HG02759 (cell line): ENCODE measurements around the gene SSR3.

Experiments
- ATAC-seq: cut with Tn5 transposase; IDR thresholded peaks from one replicate; pipeline ENCODE4 v1.9.1; 2021; ENCODE audit warnings: mild to moderate bottlenecking, moderate library complexity; ENCODE audit not compliant: unreplicated experiment

SSR3 gene

GRCh38 chr3:156539051-156539450, 15.9 kb downstream of the SSR3 start:
- no peak for ATAC-seq

GRCh38 chr3:156536524-156537316, 18.2 kb downstream of the SSR3 start:
- ATAC-seq = no peak

GRCh38 chr3:156535798-156536197, 19.1 kb downstream of the SSR3 start:
- no peak for ATAC-seq

GRCh38 chr3:156535162-156535627, 19.7 kb downstream of the SSR3 start:
- ATAC-seq = no peak

GRCh38 chr3:156533205-156533604, 21.7 kb downstream of the SSR3 start:
- ATAC-seq = no peak

- ATAC-seq = no peak
Observed at GRCh38 chr3:156532730-156533129, 22.2 kb downstream of the SSR3 start.

- ATAC-seq = no peak
Observed at GRCh38 chr3:156530980-156531379, 23.9 kb downstream of the SSR3 start.

GRCh38 chr3:156527060-156527459, 27.9 kb downstream of the SSR3 start:
- no peak for ATAC-seq

GRCh38 chr3:156525808-156526207, 29.1 kb downstream of the SSR3 start:
- no peak for ATAC-seq

GRCh38 chr3:156522673-156523072, 32.2 kb downstream of the SSR3 start:
- ATAC-seq = no peak

- peak; percentile 83 for ATAC-seq
Observed at GRCh38 chr3:156519758-156520162, 35.2 kb downstream of the SSR3 start.

GRCh38 chr3:156518726-156519125, 36.2 kb downstream of the SSR3 start:
- ATAC-seq = no peak

- ATAC-seq = no peak
Observed at GRCh38 chr3:156516961-156517360, 38.0 kb downstream of the SSR3 start.

GRCh38 chr3:156516284-156516683, 38.6 kb downstream of the SSR3 start:
- no peak for ATAC-seq

GRCh38 chr3:156513619-156514018, 41.3 kb downstream of the SSR3 start:
- no peak for ATAC-seq

- no peak for ATAC-seq
Observed at GRCh38 chr3:156511987-156512677, 42.8 kb downstream of the SSR3 start.

GRCh38 chr3:156509189-156510174, 45.4 kb downstream of the SSR3 start:
- peak; percentile 77 for ATAC-seq

- ATAC-seq = no peak
Observed at GRCh38 chr3:156507285-156507684, 47.6 kb downstream of the SSR3 start.

GRCh38 chr3:156498307-156498706, 56.6 kb downstream of the SSR3 start:
- no peak for ATAC-seq

- no peak for ATAC-seq
Observed at GRCh38 chr3:156497326-156497725, 57.6 kb downstream of the SSR3 start.

GRCh38 chr3:156495816-156496215, 59.1 kb downstream of the SSR3 start:
- no peak for ATAC-seq
